HG02870 (cell line): ENCODE measurements around the gene YIPF3.
"Not testable (repeated sequence)": the region's sequence is repeated elsewhere in the genome, so short reads cannot be mapped to it uniquely, and the experiment has no call there.

ENCODE experiments used
- ATAC-seq: cut with Tn5 transposase; IDR thresholded peaks from one replicate; pipeline ENCODE4 v1.9.1; 2021; ENCODE audit warnings: mild to moderate bottlenecking, moderate library complexity; ENCODE audit not compliant: unreplicated experiment

The YIPF3 gene

GRCh38 chr6:43467265-43467664, 49.5 kb downstream of the YIPF3 start:
- ATAC-seq, result not testable (repeated sequence)

- no peak for ATAC-seq
Measured at GRCh38 chr6:43465948-43466347, 50.8 kb downstream of the YIPF3 start.

GRCh38 chr6:43464337-43464736, 52.4 kb downstream of the YIPF3 start:
- no peak for ATAC-seq

GRCh38 chr6:43461936-43462335, 54.8 kb downstream of the YIPF3 start:
- no peak for ATAC-seq
